PC-3 (cell line): ENCODE measurements around the gene SV2C. TPM values are rescaled to one million over a fixed set of nuclear protein-coding genes. Genes with fewer than 3 reads are reported as not detected.
A peak's percentile ranks its signal among the peaks of the same experiment; 100 is the strongest.

ENCODE experiments used
- ATAC-seq: fragments of 200-7000 bp; cut with Tn5 transposase; 2 replicates; pipeline ENCODE4 v1.9.1; 2020; ENCODE audit warnings: mild to moderate bottlenecking, moderate library complexity
- BruUV-seq: library from RNA; stranded (reverse); fragments of 400-500 nt; replicated peaks from 2 replicates; lab custom pipeline; 2021; lab: Mats Ljungman, UMichigan
- CTCF ChIA-PET: fragments of 300-600 bp; sonication (Branson Sonifier 250); formaldehyde crosslinking; loops from one replicate; lab custom pipeline; 2022; ENCODE audit warnings: antibody characterized with exemption; lab: Charles Lee
- POLR2A ChIA-PET: fragments of 300-600 bp; sonication (Branson Sonifier 250); formaldehyde crosslinking; loops from one replicate; lab custom pipeline; 2022; ENCODE audit warnings: antibody characterized with exemption; ENCODE audit not compliant: unreplicated experiment; lab: Charles Lee
- DNase-seq: peaks from one replicate; pipeline ENCODE4 v3.0.0-alpha.2; 2015
- H2AFZ ChIP-seq: fragments of 300-600 bp; sonication (generic); 2 replicates; pipeline ENCODE4 v1.6.0; 2016; ENCODE audit warnings: antibody characterized with exemption, low read length
- H3F3A ChIP-seq: fragments of 300-600 bp; sonication (generic); one replicate; pipeline ENCODE4 v1.6.0; 2017; ENCODE audit warnings: antibody characterized with exemption, low read length, control low read depth, mild to moderate bottlenecking; ENCODE audit not compliant: unreplicated experiment
- H3K27ac ChIP-seq: fragments of 300-600 bp; sonication (generic); 2 replicates; pipeline ENCODE4 v1.5.1; 2016; ENCODE audit warnings: mild to moderate bottlenecking, low read length
- H3K27me3 ChIP-seq: fragments of 300-600 bp; sonication (generic); 2 replicates; pipeline ENCODE4 v1.6.1; 2016; ENCODE audit warnings: low read length, mixed read lengths
- H3K36me3 ChIP-seq: fragments of 300-600 bp; sonication (generic); 2 replicates; pipeline ENCODE4 v1.6.1; 2016; ENCODE audit warnings: low read depth, mixed run types, low read length, mixed read lengths
- H3K4me1 ChIP-seq: fragments of 300-600 bp; sonication (generic); 2 replicates; pipeline ENCODE4 v1.5.1; 2016; ENCODE audit warnings: low read length; ENCODE audit not compliant: insufficient read depth
- H3K4me2 ChIP-seq: fragments of 300-600 bp; sonication (generic); 2 replicates; pipeline ENCODE4 v1.6.0; 2016; ENCODE audit warnings: low read length
- H3K4me3 ChIP-seq: fragments of 300-600 bp; sonication (generic); 2 replicates; pipeline ENCODE4 v1.5.1; 2016; ENCODE audit warnings: mild to moderate bottlenecking, low read length, mixed read lengths
- H3K79me2 ChIP-seq: fragments of 300-600 bp; sonication (generic); 2 replicates; pipeline ENCODE4 v1.6.1; 2017; ENCODE audit warnings: low read length, mixed read lengths
- H3K9ac ChIP-seq: fragments of 300-600 bp; sonication (generic); 2 replicates; pipeline ENCODE4 v1.6.0; 2016; ENCODE audit warnings: mild to moderate bottlenecking, low read length
- H3K9me2 ChIP-seq: fragments of 300-600 bp; sonication (generic); replicated peaks from 2 replicates; pipeline ENCODE4 v1.6.1; 2016; ENCODE audit warnings: mixed run types, low read length, mixed read lengths
- H3K9me3 ChIP-seq: fragments of 300-600 bp; sonication (generic); 2 replicates; pipeline ENCODE4 v1.6.1; 2016; ENCODE audit warnings: low read length, mixed read lengths
- H4K20me1 ChIP-seq: fragments of 300-600 bp; sonication (generic); 2 replicates; pipeline ENCODE4 v1.6.1; 2016; ENCODE audit warnings: low read length, mixed read lengths
- CTCF ChIP-seq: fragments of 300-600 bp; sonication (generic); conservative IDR thresholded peaks from 2 replicates; pipeline ENCODE4 v1.5.1; 2017; ENCODE audit warnings: antibody characterized with exemption, low read depth, mild to moderate bottlenecking, low read length
- EZH2 ChIP-seq: fragments of 300-600 bp; sonication (generic); IDR thresholded peaks from one replicate; pipeline ENCODE4 v1.6.1; 2017; ENCODE audit warnings: antibody characterized with exemption, mild to moderate bottlenecking, low read length; ENCODE audit not compliant: unreplicated experiment
- EZH2phosphoT487 ChIP-seq: fragments of 300-600 bp; sonication (generic); IDR thresholded peaks from 2 replicates; pipeline ENCODE4 v1.6.1; 2018; ENCODE audit warnings: mild to moderate bottlenecking, antibody characterized with exemption, low read length, borderline replicate concordance
- intact Hi-C: fragments of 100-400 bp; cut with micrococcal nuclease; formaldehyde crosslinking; loops from 2 replicates; pipeline ENCODE4 v1.9.0; 2023
- total RNA-seq: library from RNA; depleted of rRNA; stranded (reverse); fragments of >200 nt; gene quantifications from 2 replicates; pipeline ENCODE4 v1.2.3, GENCODE V29; 2014

Gene SV2C
- total RNA-seq, 1 experiment from 2014 or later: not detected

DNA sequence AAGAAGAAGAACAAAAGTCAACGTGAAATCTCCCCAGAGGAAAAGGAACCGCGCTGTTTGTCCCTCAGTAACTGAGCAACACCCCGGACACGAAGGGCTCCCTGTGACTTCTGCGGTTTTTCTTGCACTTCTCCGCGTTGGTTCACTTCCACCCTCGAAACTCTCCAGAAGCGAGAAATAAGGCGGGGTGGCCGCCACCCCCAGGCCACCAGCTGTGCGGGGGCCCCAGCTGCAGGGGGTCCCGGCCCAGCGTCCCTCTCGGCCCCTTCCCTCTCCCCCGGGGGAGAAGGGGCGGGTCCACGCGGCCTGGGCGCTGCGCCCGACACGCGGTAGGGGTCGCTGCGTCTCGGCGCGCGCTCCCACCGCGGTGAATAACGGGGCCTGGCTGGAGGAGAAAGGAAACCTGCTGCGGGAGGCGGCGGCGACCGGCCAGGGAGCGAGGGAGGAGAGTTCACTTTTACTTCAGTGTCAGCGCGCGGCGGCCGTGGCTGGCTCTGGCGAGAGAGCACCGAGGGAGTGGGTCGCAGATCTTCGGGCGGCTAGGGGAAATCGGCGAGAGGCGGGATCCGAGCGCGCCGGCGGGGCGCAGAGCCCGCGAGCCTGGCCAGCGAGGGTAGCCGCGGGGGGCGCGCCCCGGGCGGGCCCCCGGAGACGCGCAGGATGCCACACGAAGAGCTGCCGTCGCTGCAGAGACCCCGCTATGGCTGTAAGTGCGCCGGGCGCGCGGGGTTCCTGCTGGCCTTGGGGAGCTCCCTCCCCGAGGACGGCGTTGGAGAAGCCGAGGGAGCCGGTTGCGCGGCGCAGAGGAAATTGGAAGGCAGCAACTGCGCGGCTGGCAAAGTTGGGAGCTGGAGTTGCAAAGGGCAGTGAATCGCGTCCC lies 319.9 kb downstream of the SV2C start, which contains the start of gene IQGAP2:
TSS of gene IQGAP2 (plus strand) at position 400 of the 880 bp plus-strand sequence. CDS start at position 661, 261 bp downstream.
- POLR2A ChIA-PET: no interaction called here

More for the DNA sequence above, 319.9 kb downstream of the SV2C start, which contains the start of gene IQGAP2:
- ATAC-seq (peak; percentile 64), DNase-seq (peak; percentile 27)
- Histone ChIP-seq H3K36me3 (no peaks in the 10 kb centered on the region; the same call in 1 of the 2 replicates), H3K9ac (no peak within 1 kb of the TSS), H3K4me2 (peak within 1 kb of the TSS; percentile 88), H3K9me2 (no peaks in the 10 kb centered on the region), H3F3A (no peaks in the 10 kb centered on the region), H2AFZ (peak within 1 kb of the TSS; percentile 71), H4K20me1 (no peaks in the 10 kb centered on the region), H3K79me2 (no peaks in the 10 kb centered on the region), H3K4me1 (no peaks in the 10 kb centered on the region), H3K27ac (no peak within 1 kb of the TSS), H3K27me3 (peaks cover 73% of the 10 kb centered on the region), H3K9me3 (no peaks in the 10 kb centered on the region), H3K4me3 (peak within 1 kb of the TSS; percentile 66)
- CTCF ChIA-PET: interaction anchor here (0.6 to 0.7 kb wide), 2 partner anchors 181 to 743 kb away, joined by 3 read pairs; no protein-coding TSS in a partner anchor
- intact Hi-C loops: no loop called here
- TF ChIP-seq EZH2phosphoT487 (no peak; the same call in 1 of the 2 replicates), EZH2 (peak; percentile 75), CTCF (peak; percentile 59)
- BruUV-seq: no TSS peak
